Mucosa of descending colon (tissue), 3 donors: ENCODE data around the gene NMNAT2. TPM values are rescaled to one million over a fixed set of nuclear protein-coding genes. Genes with fewer than 3 reads are reported as not detected.

Source experiments
- ATAC-seq: fragments of 200-7000 bp; cut with Tn5 transposase; one replicate; pipeline ENCODE4 v1.9.1; 2020; ENCODE audit warnings: mild to moderate bottlenecking, moderate library complexity
- DNase-seq, 3 donors: peaks; one replicate each; pipeline ENCODE4 v3.0.0-alpha.2; 2020
- H3K36me3 ChIP-seq: fragments of 200-600 bp; one replicate; pipeline ENCODE4 v1.8.0; 2021; ENCODE audit warnings: low read depth, mild to moderate bottlenecking
- H3K4me1 ChIP-seq: fragments of 200-600 bp; one replicate; pipeline ENCODE4 v1.8.0; 2021; ENCODE audit warnings: low read depth, mild to moderate bottlenecking
- H3K4me3 ChIP-seq: fragments of 200-600 bp; one replicate; pipeline ENCODE4 v1.8.0; 2021; ENCODE audit warnings: mild to moderate bottlenecking
- H3K9me3 ChIP-seq: fragments of 200-600 bp; one replicate; pipeline ENCODE4 v1.8.0; 2021; ENCODE audit warnings: mild to moderate bottlenecking
- CTCF ChIP-seq: fragments of 200-600 bp; IDR thresholded peaks from one replicate; pipeline ENCODE4 v1.8.0; 2022; ENCODE audit warnings: antibody characterized with exemption, mild to moderate bottlenecking
- intact Hi-C, 2 donors: fragments of 100-400 bp; cut with DNase I in 1 of 2; cut with micrococcal nuclease in 1 of 2; formaldehyde crosslinking; loops; one replicate each; pipeline versions ENCODE4 v1.11.0 to v1.11.1; 2022; cut with DNase I, micrococcal nuclease
- total RNA-seq, 3 donors: library from RNA; stranded (reverse); fragmentation: NEBNext Ultra II Directional in 2 of 3; extraction: Animal tissue kit (Norgen Biotek cat#: 25700) in 2 of 3; gene quantifications; one replicate each; pipeline versions ENCODE4 v1.2.1 to v1.2.4, GENCODE V29; 2021 to 2023
- donor health status: DM: no; HTN: no; CAD: no; lungs with moderate emphysema.
- donor health status: DM: no; HTN: no; CAD: no.
- donor health status: DM: no; HTN: yes; CAD: no.

The NMNAT2 gene
- total RNA-seq, 3 donors from 2014 or later = 0.29 to 3.6 (median 0.87) TPM

DNA sequence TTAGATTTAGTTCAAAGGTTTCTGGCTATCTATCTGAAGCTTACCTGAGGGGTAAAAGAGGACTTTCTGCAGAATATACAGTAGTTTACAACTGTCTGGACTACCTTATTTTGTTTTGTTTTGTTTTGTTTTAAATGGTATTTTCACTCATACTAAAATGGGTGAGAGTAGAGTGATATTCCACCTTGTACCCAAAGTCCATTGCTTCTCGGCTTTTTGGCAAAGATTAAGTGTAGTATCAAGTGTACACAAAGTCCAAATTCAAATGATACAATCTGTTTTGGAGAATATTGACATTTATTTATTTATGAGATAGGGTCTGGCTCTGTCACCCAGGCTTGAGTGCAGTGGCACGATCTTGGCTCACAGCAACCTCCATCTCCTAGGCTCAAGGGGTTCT is 42.4 kb upstream of the NMNAT2 start:
- DNase-seq (no peak), ATAC-seq (no peak)
- intact Hi-C loops = loop anchor here in 1 of 2 donors (10.0 kb wide), 1 partner anchor 84 kb away; no protein-coding TSS in a partner anchor

GRCh38 chr1:183457449-183457848 is 39.3 kb upstream of the NMNAT2 start:
- no peak for DNase-seq
- Histone ChIP-seq H3K4me3 (no peak overlapping the region), H3K36me3 (no peaks in the 10 kb centered on the region), H3K9me3 (no peaks in the 10 kb centered on the region), H3K4me1 (no peaks in the 10 kb centered on the region)
- intact Hi-C loops = no loop called here
- no peak for TF ChIP-seq CTCF
- no peak for ATAC-seq

More for the DNA sequence above, 42.4 kb upstream of the NMNAT2 start:
- Histone ChIP-seq H3K36me3 (no peaks in the 10 kb centered on the region), H3K4me3 (no peak overlapping the region), H3K4me1 (no peaks in the 10 kb centered on the region), H3K9me3 (no peaks in the 10 kb centered on the region)
- TF ChIP-seq CTCF = no peak

GRCh38 chr1:183456826-183457225 is 38.6 kb upstream of the NMNAT2 start:
- ATAC-seq (no peak), DNase-seq (no peak)
- Histone ChIP-seq H3K4me1 (no peaks in the 10 kb centered on the region), H3K9me3 (no peaks in the 10 kb centered on the region), H3K4me3 (no peak overlapping the region), H3K36me3 (no peaks in the 10 kb centered on the region)
- intact Hi-C loops = no loop called here
- no peak for TF ChIP-seq CTCF

DNA sequence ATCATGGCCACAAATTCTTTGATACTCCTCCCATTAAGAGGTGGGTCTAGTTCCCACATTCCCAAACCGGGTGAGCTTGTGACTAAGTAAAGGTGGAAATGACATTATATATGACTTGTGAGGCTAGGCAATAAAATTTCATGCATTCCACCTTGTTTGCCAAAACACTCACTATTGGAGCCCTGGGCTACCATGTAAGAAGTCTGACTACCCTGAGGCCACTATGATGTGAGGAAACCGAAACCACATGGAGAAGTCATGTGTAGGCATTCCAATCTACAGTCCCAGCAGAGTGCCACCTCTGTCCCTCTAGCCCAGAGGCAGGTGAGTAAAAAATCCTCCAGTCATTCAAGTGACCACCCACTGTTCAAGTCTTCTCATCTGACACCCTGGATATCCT is 36.2 kb upstream of the NMNAT2 start:
- Histone ChIP-seq H3K4me1 (no peaks in the 10 kb centered on the region), H3K36me3 (no peaks in the 10 kb centered on the region), H3K4me3 (no peak overlapping the region), H3K9me3 (no peaks in the 10 kb centered on the region)
- ATAC-seq (peak; percentile 31), DNase-seq (no peak)
- intact Hi-C loops = no loop called here
- no peak for TF ChIP-seq CTCF

GRCh38 chr1:183450093-183450492 is 31.9 kb upstream of the NMNAT2 start:
- H3K4me3 ChIP-seq = no peak overlapping the region
- TF ChIP-seq CTCF = no peak
- no peaks in the 10 kb centered on the region for H3K36me3 ChIP-seq
- H3K4me1 ChIP-seq = no peaks in the 10 kb centered on the region
- DNase-seq (no peak), ATAC-seq (no peak)
- intact Hi-C loops = no loop called here
- no peaks in the 10 kb centered on the region for H3K9me3 ChIP-seq

- H3K4me1 ChIP-seq = no peaks in the 10 kb centered on the region
Observed at GRCh38 chr1:183449223-183449770, 31.1 kb upstream of the NMNAT2 start.

More at GRCh38 chr1:183449223-183449770, 31.1 kb upstream of the NMNAT2 start:
- no peak overlapping the region for H3K4me3 ChIP-seq
- DNase-seq = no peak
- no peak for ATAC-seq
- no peak for TF ChIP-seq CTCF
- no peaks in the 10 kb centered on the region for H3K36me3 ChIP-seq
- intact Hi-C loops = no loop called here
- no peaks in the 10 kb centered on the region for H3K9me3 ChIP-seq
